HG03575 (cell line): Measurements from ENCODE around the gene RBPMS2.
"Not testable (repeated sequence)": the region's sequence is repeated elsewhere in the genome, so short reads cannot be mapped to it uniquely, and the experiment has no call there.

Experiments used
- ATAC-seq: cut with Tn5 transposase; IDR thresholded peaks from one replicate; pipeline ENCODE4 v1.9.1; 2021; ENCODE audit not compliant: unreplicated experiment, insufficient number of reproducible peaks, low FRiP score; ENCODE audit errors: extremely low read depth

The RBPMS2 gene

DNA sequence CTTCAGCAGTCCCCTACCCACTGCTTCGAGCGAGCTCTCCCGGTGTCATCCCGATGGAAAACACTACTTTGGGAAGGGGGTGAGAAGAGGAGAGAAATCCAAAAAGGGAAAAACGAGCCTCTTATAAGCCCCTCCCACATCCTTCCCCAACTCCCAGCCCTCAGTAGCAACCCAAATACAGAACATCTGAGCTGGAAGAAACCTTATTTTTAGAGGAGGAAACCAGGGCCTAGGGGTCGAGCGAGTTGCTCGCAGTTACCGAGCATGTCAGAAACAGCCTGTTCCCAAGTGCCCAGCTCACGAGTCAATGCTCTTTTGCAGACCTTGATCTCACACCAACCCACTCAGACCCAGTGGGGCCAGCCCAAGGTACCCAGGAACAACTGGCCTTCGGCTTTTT lies 14.2 kb downstream of the RBPMS2 start:
- no peak for ATAC-seq

- ATAC-seq, result no peak
Measured at GRCh38 chr15:64760056-64760455, 15.3 kb downstream of the RBPMS2 start.

- no peak for ATAC-seq
Measured at GRCh38 chr15:64755427-64755940, 19.9 kb downstream of the RBPMS2 start.

DNA sequence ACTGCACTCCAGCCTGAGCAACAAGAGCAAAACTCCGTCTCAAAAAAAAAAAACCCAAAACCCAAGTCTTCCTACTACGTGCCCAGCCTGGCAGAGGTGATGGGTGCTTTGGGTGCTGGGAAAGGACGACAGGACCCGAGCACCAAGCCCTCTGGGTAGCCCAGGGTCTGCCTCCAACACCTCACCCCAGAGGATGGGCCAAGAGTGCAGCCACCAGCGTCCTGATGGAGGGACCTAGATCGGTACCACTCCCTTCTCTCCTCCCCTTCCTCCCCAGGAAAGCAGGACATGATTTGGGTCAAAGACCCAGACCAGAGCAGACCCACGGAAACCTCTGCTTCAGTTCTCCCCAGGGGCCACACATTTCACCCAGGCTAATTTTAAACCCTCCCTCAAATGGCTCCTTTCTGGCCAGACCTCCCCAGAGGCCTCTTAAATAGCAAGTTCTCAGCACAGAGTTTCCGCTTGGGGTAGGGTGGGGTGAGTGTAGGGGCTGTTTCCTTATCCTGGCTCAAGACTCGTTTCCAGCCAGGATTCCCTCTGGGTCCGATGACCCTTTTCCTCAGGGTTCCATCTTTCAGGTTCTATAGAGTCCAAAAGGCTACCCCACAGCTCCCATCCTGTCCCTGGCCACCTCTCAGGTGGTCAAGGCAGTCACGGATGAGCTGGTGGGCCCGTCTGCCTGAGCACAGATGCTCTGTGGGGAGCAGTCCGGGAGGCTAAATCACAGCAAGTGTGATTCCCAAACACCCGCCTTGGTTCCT lies 20.5 kb downstream of the RBPMS2 start:
- no peak for ATAC-seq

DNA sequence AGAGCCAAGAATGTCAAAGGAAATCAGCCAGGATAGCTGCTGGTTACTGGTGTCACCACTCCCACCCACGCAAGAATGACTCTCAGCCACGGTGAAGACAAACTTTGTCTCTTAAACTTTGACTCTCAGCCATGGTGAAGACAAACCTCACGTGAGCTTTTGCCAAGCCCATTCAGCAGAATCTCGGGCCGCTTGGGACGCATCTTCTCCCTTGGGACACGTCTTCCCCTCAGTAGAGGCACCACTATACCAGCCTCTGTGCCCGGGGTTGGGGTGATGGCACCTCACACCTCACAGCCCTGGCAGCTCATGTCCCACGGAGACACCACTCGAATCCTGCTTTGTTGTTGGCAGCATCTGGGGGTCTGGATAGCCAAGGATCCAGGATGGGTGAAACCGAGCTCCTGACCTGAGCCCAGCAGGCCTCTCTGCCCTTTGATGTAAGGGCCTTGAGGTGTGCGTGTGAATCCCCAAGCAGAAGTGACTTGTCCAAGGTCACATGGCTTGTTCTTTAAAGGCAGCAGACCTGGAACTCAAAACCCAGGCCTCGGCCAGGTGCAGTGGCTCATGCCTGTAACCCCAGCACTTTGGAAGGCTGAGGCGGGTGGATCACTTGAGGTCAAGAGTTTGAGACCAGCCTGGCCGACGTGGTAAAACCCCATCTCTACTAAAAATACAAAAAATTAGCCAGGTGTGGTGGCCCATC lies 21.8 kb downstream of the RBPMS2 start:
- ATAC-seq, result no peak

DNA sequence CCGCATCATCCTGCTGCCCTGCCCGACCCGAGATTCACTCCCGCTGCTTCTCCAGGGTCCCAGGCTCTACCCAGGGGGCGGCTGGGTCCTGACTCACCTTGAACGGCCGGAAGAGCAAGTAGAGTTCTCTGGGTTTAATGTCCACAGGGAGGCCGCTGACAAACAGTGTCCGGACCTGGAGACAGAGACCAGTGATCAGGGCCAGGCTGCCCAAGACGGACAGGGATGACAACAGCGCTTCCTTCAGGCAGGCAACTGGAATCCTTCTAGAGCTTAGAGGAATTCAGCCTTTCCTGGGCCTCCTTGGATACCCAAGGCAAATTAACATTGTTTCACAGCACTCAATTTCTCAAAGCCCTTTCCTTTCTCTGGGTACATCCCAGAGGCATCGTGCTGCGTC lies 23.9 kb downstream of the RBPMS2 start:
- ATAC-seq, result no peak

- ATAC-seq, result no peak
Measured at GRCh38 chr15:64749999-64750657, 25.3 kb downstream of the RBPMS2 start.

GRCh38 chr15:64749167-64749566 lies 26.2 kb downstream of the RBPMS2 start:
- ATAC-seq, result no peak

DNA sequence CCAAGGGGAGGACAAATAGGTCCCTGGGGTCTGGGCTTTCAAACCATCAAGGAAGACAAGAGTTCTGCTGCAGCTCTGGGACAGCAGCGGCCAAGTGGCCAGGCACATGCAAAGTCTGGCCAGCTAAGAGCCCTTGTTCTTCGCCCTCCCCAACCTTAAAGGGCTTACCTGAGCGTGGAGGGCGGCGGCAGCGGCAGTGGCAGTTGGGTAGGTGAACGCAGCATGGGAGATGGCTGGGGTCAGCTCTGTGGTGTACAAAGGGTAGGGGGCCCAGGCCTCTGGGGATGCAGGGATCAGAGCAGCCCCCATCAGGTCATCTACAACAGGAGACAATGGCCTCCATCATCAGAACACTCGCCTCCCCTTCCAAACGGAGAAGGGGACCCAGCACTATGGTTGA lies 27.1 kb downstream of the RBPMS2 start:
- no peak for ATAC-seq

GRCh38 chr15:64747578-64747977 lies 27.8 kb downstream of the RBPMS2 start:
- no peak for ATAC-seq

GRCh38 chr15:64746921-64747320 lies 28.5 kb downstream of the RBPMS2 start:
- ATAC-seq, result no peak

DNA sequence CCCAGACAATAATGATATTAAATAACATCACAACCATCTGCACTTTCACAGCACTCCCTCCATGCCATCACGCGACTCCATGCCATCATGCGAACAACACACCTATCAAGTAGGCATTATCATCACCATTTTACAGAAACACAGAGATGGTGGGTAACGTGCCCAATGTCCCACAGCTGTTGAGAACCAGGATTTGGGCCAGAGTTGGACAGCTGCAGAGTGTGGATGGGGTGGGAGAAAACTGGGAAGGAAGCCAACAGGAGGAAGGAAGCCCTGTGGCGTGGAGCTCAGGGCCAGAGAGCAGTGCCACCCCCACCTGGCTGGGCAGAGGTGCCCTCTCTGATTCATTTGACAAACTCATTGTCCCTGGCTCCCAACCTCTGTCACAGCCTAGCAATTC lies 29.0 kb downstream of the RBPMS2 start:
- no peak for ATAC-seq

DNA sequence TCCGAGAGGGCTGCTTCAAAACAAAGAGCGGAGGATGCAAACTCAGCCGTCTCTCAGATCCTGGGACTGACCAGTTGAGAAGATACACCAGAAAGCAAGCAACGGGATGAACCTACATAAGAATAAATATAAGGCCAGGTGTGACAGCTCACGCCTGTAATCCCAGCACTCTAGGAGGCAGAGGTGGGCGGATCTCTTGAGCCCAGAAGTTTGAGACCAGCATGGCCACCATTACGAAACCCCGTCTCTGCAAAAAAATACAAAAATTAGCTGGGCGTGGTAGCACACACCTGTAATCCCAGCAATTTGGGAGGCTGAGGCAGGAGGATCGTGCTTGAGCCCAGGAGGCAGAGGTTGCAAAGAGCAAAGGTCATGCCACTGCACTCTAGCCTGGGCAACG lies 31.7 kb downstream of the RBPMS2 start:
- no peak for ATAC-seq

DNA sequence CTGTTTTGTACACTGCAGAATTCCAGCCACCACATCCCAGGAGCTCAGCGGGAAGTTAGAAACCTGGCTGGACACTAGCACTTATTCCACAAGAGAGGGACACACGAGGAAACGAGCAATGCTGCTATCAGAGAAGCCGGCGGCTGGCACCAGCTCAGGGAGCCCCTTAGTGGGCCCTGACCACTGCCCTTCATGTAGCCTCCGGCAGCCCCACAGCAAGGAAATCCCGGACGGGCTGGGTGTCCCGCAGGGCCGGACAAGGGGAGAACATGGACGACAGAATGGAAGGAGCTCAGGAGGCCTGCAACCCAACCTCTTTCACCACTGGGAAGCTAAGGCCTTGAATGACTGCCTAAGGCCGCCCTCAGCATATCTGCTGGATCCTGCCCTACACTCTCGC lies 32.5 kb downstream of the RBPMS2 start:
- no peak for ATAC-seq

DNA sequence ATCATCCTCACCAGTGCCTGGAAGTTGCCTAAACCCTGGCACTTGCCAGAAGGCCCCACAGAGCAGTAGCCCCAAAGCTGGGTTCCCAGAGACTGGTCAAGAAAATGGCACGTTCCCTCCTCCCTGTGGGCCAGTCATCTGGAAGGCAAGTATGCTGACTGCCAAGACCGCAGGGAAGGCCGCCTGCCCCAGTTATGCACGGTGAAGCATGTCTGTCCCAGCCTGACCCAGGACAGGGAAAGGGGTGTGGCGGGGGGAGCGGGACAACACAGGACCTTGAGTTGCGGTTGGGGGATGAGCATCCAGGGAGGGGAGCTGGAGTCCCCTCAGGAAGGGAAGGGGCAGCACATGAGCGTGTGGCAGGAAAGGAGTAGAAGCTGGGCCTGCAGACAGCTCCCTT lies 33.0 kb downstream of the RBPMS2 start:
- no peak for ATAC-seq

DNA sequence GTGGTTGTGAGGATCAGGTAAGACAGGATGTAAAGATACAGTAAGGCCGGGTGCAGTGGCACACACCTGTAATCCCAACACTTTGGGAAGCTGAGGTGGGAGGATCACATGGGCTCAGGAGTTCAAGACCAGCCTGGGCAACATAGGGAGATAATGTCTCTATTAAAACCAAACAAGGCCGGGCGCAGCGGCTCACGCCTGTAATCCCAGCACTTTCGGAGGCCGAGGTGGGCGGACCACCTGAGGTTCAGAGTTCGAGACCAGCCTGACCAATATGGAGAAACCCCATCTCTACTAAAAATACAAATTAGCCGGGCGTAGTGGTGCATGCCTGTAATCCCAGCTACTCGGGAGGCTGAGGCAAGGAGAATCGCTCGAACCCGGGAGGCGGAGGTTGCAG lies 33.7 kb downstream of the RBPMS2 start:
- not testable (repeated sequence) for ATAC-seq

GRCh38 chr15:64740311-64741170 lies 34.8 kb downstream of the RBPMS2 start:
- no peak for ATAC-seq

DNA sequence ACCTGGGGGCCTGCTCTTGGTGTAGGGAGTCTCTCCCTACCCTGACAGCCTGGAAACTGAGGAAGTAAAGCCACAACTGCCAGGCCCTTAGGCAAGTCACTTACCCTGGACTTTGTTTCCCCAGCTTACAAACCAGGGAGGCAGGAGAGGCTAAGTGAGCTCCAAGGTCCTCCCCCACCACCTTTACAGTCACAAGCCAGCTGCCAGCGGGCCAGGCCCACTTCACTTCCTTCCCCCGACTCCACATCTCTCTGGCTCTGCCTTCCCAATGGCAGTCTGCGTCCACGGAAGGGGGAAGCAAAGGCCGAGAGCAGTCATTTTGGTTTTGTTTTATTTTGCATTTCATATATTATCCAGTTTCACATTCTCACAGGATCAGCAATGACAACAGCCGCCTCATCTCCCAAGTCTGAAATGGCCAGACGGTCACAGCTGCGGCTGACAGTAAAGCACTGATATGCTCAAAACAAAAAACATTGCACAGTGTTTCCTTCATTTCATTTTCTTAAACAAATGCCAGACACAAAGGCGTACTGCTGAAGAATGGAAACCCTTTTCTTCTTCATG lies 35.7 kb downstream of the RBPMS2 start:
- ATAC-seq, result no peak

GRCh38 chr15:64739156-64739555 lies 36.2 kb downstream of the RBPMS2 start:
- ATAC-seq, result no peak
